IPS-18c (cell line): ENCODE measurements around the gene SGPP1.
"Not testable (repeated sequence)": the region's sequence is repeated elsewhere in the genome, so short reads cannot be mapped to it uniquely, and the experiment has no call there.

Experiments used
- H3K4me3 ChIP-seq: 2 replicates; pipeline ENCODE4 v1.7.0; 2013; ENCODE audit warnings: low read depth, mild to moderate bottlenecking, low read length, moderate library complexity; ENCODE audit not compliant: insufficient read depth
- H3K9me3 ChIP-seq: one replicate; pipeline ENCODE4 v1.6.1; 2013; ENCODE audit warnings: mild to moderate bottlenecking, low read length, moderate library complexity; ENCODE audit not compliant: control insufficient read depth, insufficient read depth

Gene SGPP1

DNA sequence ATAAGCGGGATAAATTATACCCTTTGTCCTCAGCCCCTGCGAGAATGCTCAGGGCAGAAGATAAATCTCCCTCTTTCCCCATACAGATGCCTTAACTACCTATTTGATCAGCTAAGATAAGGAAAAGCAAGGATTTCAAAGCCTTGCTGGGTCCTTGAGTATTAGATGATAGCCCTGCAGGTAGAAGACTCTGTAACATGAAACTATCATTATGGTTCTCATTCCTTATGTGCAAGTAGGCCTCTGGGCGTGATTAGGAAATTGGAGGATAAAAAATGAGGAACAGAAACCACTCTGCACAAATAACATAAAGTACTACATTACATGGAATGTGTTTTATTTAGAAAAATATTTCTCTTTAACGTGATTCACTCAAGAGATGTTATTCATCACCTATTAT lies 71.7 kb downstream of the SGPP1 start:
- Histone ChIP-seq H3K4me3 (no peak overlapping the region), H3K9me3 (no peaks in the 10 kb centered on the region)

DNA sequence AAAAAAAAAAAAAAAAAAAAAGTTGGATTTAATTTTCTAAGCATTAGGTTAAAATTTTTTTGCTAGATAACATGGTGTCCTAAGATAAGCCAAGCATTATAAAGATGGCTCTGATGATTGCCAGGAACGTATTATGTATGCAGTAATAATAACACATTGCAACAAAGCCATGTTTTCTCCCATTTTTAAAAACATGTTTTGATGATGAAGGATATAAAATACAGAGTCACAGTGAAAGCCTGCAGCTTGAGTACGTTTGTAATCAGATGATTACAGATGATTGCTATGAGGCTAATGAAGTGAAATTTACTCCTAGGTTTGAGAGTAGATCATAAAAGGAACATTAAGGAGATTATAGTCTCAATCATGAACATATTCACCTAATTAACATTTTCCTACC lies 72.9 kb downstream of the SGPP1 start:
- no peaks in the 10 kb centered on the region for H3K9me3 ChIP-seq
- no peak overlapping the region for H3K4me3 ChIP-seq

DNA sequence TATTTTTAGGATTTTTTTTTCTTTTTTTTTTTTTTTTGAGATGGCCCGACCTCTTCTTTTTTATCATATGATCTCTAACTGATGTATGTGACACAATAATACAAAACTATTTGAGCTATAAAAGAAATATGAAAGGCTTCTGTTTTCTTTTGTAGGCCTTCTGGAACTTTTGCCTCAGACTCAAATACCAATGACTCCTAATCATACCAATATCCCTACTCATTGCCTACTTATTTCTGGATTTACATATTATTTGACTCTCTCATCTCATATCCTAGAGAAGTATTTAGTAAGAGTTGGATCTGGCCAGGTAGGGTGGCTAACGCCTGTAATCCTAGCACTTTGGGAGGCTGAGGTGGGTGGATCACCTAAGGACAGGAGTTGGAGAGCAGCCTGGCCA lies 73.5 kb downstream of the SGPP1 start:
- H3K9me3 ChIP-seq = no peaks in the 10 kb centered on the region
- no peak overlapping the region for H3K4me3 ChIP-seq

DNA sequence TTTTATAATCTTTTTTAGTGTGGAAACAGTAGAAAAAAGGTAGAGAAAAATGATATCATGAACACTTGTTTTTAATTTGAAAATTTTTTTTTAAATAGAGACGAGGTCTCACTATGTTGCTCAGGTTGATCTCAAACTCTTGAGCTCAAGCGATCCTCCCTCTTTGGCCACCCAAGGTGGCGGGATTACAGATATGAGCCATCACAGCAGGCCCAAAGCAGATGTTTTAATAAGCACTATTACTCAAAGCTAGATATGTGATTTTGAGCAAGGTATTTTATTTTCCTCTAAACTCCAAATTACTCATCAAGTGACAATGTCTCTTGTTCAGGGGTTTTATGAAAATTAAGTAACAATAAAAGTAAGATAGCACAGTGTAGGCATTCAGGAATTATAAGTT lies 75.5 kb downstream of the SGPP1 start:
- H3K9me3 ChIP-seq = no peaks in the 10 kb centered on the region
- H3K4me3 ChIP-seq = no peak overlapping the region

DNA sequence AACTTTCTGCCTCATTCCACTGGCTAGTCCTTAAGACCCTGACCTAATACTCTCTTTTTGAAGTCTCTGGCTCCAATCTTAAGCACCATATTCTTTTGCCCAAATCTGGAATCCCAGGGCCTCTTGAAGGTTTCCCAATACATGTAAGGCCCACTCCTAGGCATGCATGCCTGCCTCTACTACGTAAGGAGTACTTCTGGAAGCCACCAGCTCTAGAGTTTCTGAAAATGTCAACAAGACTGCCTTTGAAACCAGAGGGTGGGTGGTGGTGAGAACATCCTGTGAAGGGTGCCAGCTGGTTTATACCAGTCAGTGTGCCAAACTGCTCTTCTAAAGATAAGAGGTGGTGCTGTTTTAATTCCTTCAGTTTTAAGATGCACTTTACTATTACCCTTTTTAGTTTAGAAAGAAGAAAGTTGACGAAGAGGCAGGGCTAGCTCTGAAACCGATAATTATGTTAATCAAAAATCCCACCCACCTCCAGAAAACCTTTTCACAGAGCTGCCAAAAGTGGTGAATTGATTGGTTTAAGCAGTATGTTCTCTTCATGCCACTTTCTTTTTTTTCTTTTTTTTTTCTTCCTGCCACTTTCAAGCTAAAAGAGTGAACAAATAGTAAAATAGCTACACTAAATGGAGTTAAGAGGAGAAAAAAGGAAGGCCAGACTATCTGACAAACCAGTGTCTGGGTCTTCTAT lies 77.5 kb downstream of the SGPP1 start:
- Histone ChIP-seq H3K4me3 (no peak overlapping the region), H3K9me3 (no peaks in the 10 kb centered on the region)

DNA sequence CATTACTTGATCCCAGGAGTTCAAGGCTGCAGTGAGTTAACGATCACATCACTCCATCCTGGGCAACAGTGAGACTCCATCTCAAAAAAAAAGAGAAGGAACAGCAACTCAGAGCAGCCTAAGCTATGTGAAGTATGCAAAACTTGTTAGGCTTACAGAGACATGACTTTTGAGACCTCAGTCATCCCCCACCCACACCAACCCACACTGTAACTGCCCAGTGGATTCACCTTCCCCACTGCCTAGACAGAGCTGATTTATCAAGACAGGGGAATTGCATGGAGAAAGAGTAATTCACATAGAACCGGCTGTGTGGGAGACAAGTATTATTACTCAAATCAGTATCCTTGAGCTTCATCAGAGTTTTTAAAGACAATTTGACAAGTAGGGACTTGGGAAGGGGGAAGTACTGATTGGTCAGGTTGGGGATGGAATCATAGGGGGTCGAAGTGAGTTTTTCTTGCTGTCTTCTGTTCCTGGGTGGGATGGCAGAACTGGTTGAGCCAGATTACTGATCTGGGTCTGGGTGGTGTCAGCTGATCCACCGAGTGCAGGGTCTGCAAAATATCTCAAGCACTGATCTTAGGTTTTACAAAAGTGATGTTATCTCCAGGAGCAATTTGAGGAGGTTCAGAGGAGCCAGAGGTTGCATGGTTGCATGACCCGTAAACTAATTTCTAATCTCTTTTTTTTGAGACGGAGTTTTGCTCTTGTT lies 80.0 kb downstream of the SGPP1 start:
- no peak overlapping the region for H3K4me3 ChIP-seq

DNA sequence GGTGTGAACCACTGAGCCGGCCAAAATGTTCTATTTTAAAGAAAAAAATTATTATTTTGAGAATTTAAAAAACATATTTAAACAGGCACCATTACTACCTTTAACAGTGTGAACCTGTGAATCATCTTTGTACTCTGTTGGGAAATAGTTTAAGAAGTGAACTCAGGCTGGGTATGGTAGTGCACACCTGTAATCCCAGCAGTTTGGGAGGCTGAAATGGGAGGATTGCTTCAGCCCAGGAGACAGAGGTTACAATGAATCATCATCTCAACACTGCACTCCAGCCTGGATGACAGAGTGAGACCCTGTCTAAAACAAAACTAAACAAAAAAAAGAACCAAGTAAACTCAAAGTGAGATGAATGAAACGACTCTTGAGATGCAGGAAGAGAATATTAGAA lies 83.1 kb downstream of the SGPP1 start:
- no peaks in the 10 kb centered on the region for H3K9me3 ChIP-seq
- no peak overlapping the region for H3K4me3 ChIP-seq

More for the DNA sequence above, 80.0 kb downstream of the SGPP1 start:
- no peaks in the 10 kb centered on the region for H3K9me3 ChIP-seq

DNA sequence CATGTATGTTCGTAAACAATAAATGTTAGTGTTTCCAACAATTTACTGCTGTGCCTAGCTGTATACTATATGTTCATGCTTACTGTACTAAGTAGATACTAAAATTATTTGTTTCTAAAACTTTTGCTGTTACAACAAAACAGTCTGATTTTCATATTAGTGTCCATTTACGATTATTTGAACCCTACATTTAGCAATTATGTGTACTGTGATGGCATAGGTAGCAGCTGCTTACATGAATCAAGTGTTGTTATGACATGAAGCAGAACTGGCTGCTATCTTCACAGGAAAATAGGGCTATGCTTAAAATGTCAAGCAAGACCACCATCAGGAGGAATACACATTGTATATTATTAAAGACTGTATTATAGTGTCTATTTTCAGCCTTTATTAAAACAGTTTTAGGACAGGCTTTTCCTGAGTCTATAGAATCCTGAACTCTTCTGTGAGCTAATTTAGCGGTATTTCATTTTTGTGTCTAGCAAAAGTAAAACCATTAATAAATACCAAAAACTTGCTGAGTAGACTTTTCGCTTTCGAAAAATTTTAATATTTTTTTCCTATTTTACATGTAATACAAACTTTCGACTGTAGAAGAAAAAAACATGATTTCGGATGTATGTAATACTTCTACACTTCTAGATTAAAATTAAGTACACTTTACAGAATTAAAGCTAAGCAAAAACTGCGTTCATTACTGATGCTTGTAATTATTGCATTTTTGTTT lies 85.0 kb downstream of the SGPP1 start:
- Histone ChIP-seq H3K4me3 (peak overlapping the region; percentile 73), H3K9me3 (no peaks in the 10 kb centered on the region)

DNA sequence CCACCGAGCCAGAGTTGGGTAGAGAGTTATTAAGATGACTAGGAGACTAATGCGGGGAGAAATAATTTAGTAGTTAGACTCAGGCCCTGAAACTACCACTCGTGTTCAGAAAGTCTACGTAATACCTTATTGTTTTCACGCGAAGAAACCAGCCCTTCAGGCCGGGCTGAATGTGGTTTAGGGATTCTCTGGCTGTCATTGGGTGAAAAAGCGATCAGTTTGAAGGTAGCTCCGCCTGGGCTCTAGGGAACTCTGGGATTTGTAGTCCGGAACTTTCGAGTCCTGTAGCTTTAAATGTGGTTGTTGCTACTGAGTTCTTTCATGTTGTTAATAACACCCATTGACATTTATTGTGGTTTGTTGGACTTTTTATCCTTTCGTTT lies 85.6 kb downstream of the SGPP1 start:
- peak overlapping the region; percentile 73 for H3K4me3 ChIP-seq

DNA sequence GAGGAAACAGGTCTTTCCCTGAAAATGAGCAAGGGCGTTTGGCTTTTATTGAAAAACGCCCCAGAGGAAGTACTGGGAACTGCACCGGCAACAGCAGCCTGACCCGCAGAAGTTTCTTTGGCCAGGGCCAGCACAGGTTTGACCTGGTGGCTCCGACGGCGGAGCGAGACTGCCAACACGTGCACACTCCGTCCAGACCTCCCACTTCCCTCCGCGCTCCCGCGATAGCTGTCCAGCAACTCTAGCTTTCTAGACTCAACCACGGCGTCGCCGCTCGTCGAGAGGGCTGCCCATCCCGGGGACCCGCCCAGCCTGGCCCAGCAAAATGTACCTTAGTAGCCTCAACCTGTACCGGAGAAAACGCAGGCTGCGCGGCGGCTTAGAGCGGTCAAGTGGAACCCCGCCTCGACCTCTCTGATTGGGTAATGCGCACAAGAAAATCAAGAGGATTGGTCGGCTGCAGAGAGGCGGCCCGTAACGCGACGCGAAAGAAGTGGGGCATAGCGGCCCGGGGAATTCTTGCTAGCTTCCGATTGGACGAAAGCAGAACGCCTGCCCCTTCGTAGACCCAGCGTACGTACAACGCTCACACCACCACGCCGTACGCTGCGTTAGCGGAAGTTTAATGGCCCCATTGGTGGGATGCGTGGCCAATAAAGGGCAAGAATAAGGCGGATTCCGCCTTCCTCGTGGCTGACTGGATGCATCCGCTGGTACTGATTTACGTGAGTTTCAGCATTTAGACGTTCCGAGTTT lies 86.2 kb downstream of the SGPP1 start, which contains the start of gene WDR89:
TSS of gene WDR89 (minus strand) at position 399 of the 756 bp plus-strand sequence. CDS start 41,929 bp downstream, outside the sequence.
- H3K9me3 ChIP-seq = no peaks in the 10 kb centered on the region
- H3K4me3 ChIP-seq = peak within 1 kb of the TSS; percentile 73

More for the DNA sequence above, 85.6 kb downstream of the SGPP1 start:
- H3K9me3 ChIP-seq = no peaks in the 10 kb centered on the region

DNA sequence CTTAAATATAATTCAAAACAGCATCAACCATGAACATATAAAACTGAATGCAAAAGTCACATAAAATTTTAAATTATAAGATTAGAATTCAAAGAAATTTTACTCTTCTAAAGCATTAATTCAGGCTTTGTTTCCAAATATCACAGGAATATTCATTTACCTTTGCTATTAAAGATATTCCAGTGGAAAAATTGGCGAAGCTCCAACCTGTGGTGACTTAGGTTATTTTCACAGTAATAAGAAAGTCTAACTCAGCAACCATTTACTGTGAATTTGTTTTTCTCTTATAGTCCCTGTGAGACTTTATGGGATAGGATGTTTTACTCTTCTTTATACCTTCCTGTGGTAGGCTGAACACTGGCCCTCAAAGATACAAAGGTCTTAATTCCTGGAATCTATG lies 89.4 kb downstream of the SGPP1 start:
- Histone ChIP-seq H3K9me3 (no peaks in the 10 kb centered on the region), H3K4me3 (no peak overlapping the region)

DNA sequence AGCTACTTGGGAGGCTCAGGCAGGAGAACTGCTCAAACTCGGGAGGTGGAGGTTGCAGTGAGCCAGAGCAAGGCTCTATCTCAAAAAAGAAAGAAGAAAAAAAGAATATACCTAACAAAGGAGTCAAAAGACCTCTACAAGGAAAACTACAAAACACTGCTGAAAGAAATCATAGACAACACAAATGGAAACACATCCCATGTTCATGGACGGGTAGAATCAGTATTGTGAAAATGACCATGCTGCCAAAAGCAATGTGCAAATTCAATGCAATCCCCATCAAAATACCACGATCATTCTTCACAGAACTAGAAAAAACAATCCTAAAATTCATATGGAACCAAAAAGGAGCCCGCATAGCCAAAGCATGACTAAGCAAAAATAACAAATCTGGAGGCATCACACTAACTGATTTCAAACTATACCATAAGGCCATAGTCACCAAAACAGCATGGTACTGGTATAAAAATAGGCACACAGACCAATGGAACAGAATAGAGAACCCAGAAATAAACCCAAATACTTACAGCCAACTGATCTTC lies 91.7 kb downstream of the SGPP1 start:
- not testable (repeated sequence) for H3K9me3 ChIP-seq, H3K4me3 ChIP-seq
